Stimulated activated naive CD8-positive, alpha-beta T cell treated with anti-CD3 and anti-CD28 coated beads, Interleukin-15, amount 100 ng/mL, for 72 hours (primary cell): ENCODE results near the gene BLVRB.
A peak's percentile ranks its signal among the peaks of the same experiment; 100 is the strongest.
"Not testable (repeated sequence)": the region's sequence is repeated elsewhere in the genome, so short reads cannot be mapped to it uniquely, and the experiment has no call there.

ENCODE experiments used
- ATAC-seq: fragments of 150-1000 bp; cut with Tn5 transposase; 2 replicates; pipeline ENCODE4 v1.10.0; 2021; ENCODE audit warnings: mild to moderate bottlenecking, moderate library complexity
- DNase-seq, 2 donors: peaks; one replicate each; pipeline ENCODE4 v3.0.0; 2021 to 2022
- H3K27ac Mint-ChIP-seq, 2 donors: one replicate each; pipeline ENCODE4 v1.8.0; 2022; ENCODE audit warnings: mild to moderate bottlenecking in 2 of 2, mixed read lengths in 2 of 2, moderate library complexity in 2 of 2
- H3K27me3 Mint-ChIP-seq: one replicate; pipeline ENCODE4 v1.8.0; 2022; ENCODE audit warnings: mixed read lengths
- H3K4me1 Mint-ChIP-seq: one replicate; pipeline ENCODE4 v1.8.0; 2022; ENCODE audit warnings: mild to moderate bottlenecking, mixed read lengths
- H3K4me3 Mint-ChIP-seq, 2 donors: one replicate each; pipeline ENCODE4 v1.8.0; 2022; ENCODE audit warnings: mild to moderate bottlenecking in 2 of 2, mixed read lengths in 2 of 2, moderate library complexity in 1 of 2
- H3K9me3 Mint-ChIP-seq, 2 donors: one replicate each; pipeline ENCODE4 v1.8.0; 2022; ENCODE audit warnings: mixed read lengths in 2 of 2

The BLVRB gene

DNA sequence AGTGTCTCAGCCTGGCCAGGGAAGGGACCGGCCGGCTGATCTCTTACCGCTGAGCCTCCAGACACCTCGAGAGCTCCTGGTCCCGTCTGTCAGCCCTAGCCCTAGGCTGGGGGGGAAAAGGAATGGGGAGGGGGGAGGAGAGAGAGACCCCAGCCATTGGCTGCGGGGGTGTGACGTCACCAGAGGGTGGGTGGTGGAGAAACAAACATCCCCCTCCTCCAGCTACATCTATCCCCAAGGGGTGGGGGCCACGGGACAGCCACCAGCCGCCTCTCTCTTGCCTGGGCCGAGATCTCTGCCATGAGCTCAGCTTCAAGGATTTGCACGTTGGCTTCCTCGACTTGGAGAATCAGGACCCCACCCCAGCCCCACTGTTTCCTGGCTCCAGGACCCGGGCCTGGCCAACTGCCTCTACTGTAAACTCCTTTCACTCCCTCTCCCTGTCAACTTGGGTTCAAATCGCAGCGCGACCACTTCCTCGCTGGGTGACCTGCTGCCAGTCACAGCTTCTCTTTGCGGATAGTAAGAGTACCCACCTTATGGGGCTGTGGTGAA, 52.2 kb downstream of the BLVRB start, which contains the start of gene PRX:
Gene PRX (minus strand): TSS at position 88 of the 555 bp plus-strand sequence. CDS start 5,446 bp downstream, outside the sequence.
- Mint-ChIP-seq H3K27me3 (peaks cover 9% of the 10 kb centered on the region), H3K27ac (peak within 1 kb of the TSS; percentile 14 to 35), H3K4me3 (no peak within 1 kb of the TSS), H3K9me3 (no peaks in the 10 kb centered on the region), H3K4me1 (peaks cover 22% of the 10 kb centered on the region)
- no peak for DNase-seq
- no peak for ATAC-seq

- Mint-ChIP-seq H3K4me3 (no peak overlapping the region), H3K4me1 (peaks cover 26% of the 10 kb centered on the region), H3K27ac (peak overlapping the region in 1 of 2 donors; percentile 19), H3K27me3 (peaks cover 9% of the 10 kb centered on the region), H3K9me3 (no peaks in the 10 kb centered on the region)
- ATAC-seq: no peak
- no peak for DNase-seq
Measured at GRCh38 chr19:40412866-40413265, 52.7 kb downstream of the BLVRB start.

- no peak overlapping the region for H3K4me3 Mint-ChIP-seq
- peaks cover 9% of the 10 kb centered on the region for H3K27me3 Mint-ChIP-seq
- H3K4me1 Mint-ChIP-seq: peaks cover 25% of the 10 kb centered on the region
- ATAC-seq (no peak), DNase-seq (no peak)
- no peak overlapping the region for H3K27ac Mint-ChIP-seq
- H3K9me3 Mint-ChIP-seq: no peaks in the 10 kb centered on the region
Measured at GRCh38 chr19:40411958-40412499, 53.5 kb downstream of the BLVRB start.

DNA sequence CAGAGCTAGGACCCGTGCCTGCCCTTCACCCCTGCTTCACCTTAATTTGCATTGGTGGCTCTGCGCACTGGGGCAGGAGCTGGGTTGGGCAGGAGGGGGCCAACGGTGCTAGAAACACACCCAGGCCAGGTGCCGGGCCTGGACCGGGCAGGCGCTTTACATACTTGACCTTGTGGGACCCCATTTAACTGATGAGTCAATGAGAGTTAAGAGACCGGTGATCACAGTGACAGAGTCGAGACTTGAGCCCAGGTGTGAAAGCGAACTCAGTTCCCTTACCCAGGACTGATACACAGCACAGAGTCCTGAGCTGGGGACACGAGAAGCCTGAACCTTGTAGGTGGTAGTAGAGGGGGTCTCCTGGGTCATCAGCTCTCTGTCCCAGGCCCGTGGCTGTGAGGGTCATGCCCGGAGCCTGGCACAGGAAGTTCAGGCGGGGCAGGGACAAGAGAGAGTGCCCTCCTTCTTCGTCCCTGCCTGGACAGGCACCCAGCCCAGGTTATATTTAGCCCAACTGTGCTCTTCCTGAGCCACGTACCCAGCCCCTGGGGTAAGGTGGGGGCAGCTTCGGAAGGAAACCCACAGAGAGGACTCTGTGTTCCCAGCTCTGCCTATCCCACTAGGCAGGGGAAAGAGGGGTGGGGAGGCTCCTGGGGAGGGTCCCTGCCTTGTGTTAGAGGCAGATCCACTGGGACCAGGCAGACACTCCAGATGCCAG, 54.3 kb downstream of the BLVRB start:
- ATAC-seq: no peak
- peaks cover 9% of the 10 kb centered on the region for H3K27me3 Mint-ChIP-seq
- DNase-seq: no peak
- no peak overlapping the region for H3K27ac Mint-ChIP-seq
- H3K4me1 Mint-ChIP-seq: peaks cover 20% of the 10 kb centered on the region
- H3K9me3 Mint-ChIP-seq: no peaks in the 10 kb centered on the region
- H3K4me3 Mint-ChIP-seq: no peak overlapping the region

DNA sequence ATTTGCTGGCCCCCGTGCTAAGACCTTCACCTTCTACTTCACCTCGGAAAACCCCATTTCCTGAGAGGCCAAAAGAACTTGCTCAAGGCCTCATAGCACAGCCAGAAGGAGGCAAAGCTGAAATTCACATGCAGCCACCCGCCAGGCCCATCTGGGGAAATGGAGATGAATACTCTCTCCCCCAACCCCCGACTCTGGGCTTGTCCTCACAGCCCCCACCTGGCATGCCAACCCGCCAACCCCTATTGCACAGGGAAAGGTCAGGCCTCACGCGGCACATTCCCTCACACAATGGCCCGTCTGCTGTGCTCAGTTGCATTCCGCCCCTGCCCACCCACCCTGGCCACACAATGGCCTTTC, 55.5 kb downstream of the BLVRB start:
- Mint-ChIP-seq H3K27ac (no peak overlapping the region), H3K4me3 (no peak overlapping the region), H3K9me3 (no peaks in the 10 kb centered on the region), H3K27me3 (peaks cover 9% of the 10 kb centered on the region), H3K4me1 (peaks cover 20% of the 10 kb centered on the region)
- DNase-seq (no peak), ATAC-seq (no peak)

GRCh38 chr19:40408598-40408925, 57.0 kb downstream of the BLVRB start:
- not testable (repeated sequence) for ATAC-seq, H3K27ac Mint-ChIP-seq, H3K27me3 Mint-ChIP-seq, H3K4me3 Mint-ChIP-seq, DNase-seq, H3K9me3 Mint-ChIP-seq
- peaks cover 18% of the 10 kb centered on the region for H3K4me1 Mint-ChIP-seq

- Mint-ChIP-seq H3K4me3 (no peak overlapping the region), H3K27me3 (peaks cover 9% of the 10 kb centered on the region), H3K4me1 (peaks cover 19% of the 10 kb centered on the region), H3K9me3 (no peaks in the 10 kb centered on the region), H3K27ac (no peak overlapping the region)
- DNase-seq (no peak), ATAC-seq (no peak)
Measured at GRCh38 chr19:40407714-40408597, 57.6 kb downstream of the BLVRB start.

DNA sequence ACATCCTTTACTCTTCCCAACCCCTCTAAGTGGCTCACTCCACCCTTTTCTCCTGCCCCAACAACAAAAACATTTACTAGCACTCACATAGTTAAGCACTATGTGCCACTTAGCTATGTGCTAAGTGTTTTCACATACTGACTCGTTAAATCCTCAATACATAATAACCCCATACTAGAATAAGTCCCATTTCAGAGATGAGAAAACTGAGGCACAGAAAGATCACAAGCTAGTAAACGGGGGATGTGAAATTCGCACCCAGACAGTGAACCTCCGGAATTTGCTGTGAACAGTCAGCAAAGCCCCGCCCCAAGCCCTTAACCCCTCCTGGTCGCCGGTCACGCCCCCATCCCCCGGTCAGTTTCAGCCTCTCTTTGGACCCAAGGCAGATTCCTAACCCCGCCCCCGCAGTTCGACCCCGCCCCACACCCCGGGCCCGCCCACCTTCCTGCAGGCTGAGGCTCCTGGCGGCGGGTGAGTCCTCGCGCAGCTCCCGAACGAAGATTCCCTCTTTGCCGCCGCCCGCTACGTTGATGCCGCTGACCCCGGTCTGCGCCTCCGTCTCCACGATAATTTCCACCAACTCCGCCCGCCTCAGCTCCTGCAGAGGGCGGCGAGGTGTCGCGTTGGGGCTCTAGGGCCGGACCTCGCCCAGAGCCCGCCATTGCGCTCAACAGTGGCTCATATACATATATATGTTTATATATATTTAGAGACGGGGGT, 62.1 kb downstream of the BLVRB start:
- Mint-ChIP-seq H3K4me1 (peaks cover 30% of the 10 kb centered on the region), H3K4me3 (peak overlapping the region; percentile 88 to 90), H3K27me3 (no peaks in the 10 kb centered on the region), H3K27ac (peak overlapping the region in 1 of 2 donors; percentile 96), H3K9me3 (no peaks in the 10 kb centered on the region)
- peak; percentile 75 to 84 for DNase-seq
- peak; percentile 67 for ATAC-seq

DNA sequence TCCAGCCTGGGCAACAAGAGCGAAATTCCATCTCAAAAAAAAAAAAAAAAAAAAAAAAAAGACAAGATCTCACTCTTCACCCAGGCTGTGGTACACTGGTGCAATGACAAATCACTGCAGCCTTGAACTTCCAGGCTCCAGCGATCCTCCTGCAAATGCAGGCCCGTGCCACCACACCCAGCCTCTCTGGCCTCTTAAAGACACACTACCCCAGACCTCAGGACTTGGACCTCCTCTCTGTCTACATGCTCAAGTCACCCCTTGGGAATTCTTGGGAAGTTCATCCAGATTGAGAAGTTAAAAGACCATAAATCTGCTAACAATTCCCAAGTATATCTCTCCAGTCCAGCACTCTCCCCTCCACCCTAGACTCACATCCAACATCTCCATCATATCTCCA, 65.0 kb downstream of the BLVRB start:
- Mint-ChIP-seq H3K4me3 (no peak overlapping the region), H3K4me1 (peaks cover 24% of the 10 kb centered on the region), H3K27ac (no peak overlapping the region), H3K9me3 (no peaks in the 10 kb centered on the region), H3K27me3 (no peaks in the 10 kb centered on the region)
- ATAC-seq (no peak), DNase-seq (no peak)

GRCh38 chr19:40398417-40399131, 67.0 kb downstream of the BLVRB start:
- Mint-ChIP-seq H3K9me3 (no peaks in the 10 kb centered on the region), H3K27ac (peak overlapping the region; percentile 28 to 51), H3K27me3 (no peaks in the 10 kb centered on the region), H3K4me1 (peaks cover 23% of the 10 kb centered on the region), H3K4me3 (peak overlapping the region; percentile 0 to 29)
- peak; percentile 48 to 54 for DNase-seq
- ATAC-seq: peak; percentile 76
